Activated CD8-positive, alpha-beta T cell treated with anti-CD3 and anti-CD28 coated beads for 36 hours (primary cell): Measurements from ENCODE around the gene BCCIP. TPM values are rescaled to one million over a fixed set of nuclear protein-coding genes. Genes with fewer than 3 reads are reported as not detected.

Source experiments
- ATAC-seq: fragments of 200-7000 bp; cut with Tn5 transposase; one replicate; pipeline ENCODE4 v1.10.0; 2021; ENCODE audit warnings: mild to moderate bottlenecking, moderate library complexity
- CTCF ChIA-PET: fragments of 350-600 bp; sonication (Branson Sonifier 250); formaldehyde crosslinking; loops from one replicate; lab custom pipeline; 2021; ENCODE audit warnings: antibody characterized with exemption; lab: Charles Lee
- POLR2A ChIA-PET: fragments of 350-600 bp; sonication (Branson Sonifier 250); formaldehyde crosslinking; loops from one replicate; lab custom pipeline; 2021; ENCODE audit warnings: antibody characterized with exemption; lab: Charles Lee
- DNase-seq: peaks from one replicate; pipeline ENCODE4 v3.0.0-alpha.2; 2020
- H3K27ac Mint-ChIP-seq: one replicate; pipeline ENCODE4 v1.8.0; 2021; ENCODE audit warnings: mild to moderate bottlenecking, mixed read lengths
- H3K27me3 Mint-ChIP-seq: one replicate; pipeline ENCODE4 v1.8.0; 2021; ENCODE audit warnings: mixed read lengths
- H3K36me3 Mint-ChIP-seq: one replicate; pipeline ENCODE4 v1.8.0; 2021; ENCODE audit warnings: low read depth, mixed read lengths
- H3K4me1 Mint-ChIP-seq: one replicate; pipeline ENCODE4 v1.8.0; 2021; ENCODE audit warnings: low read depth, mixed read lengths
- H3K4me3 Mint-ChIP-seq: one replicate; pipeline ENCODE4 v1.8.0; 2021; ENCODE audit warnings: mild to moderate bottlenecking, moderate library complexity, mixed read lengths
- H3K9me3 Mint-ChIP-seq: one replicate; pipeline ENCODE4 v1.8.0; 2021; ENCODE audit warnings: mixed read lengths
- CTCF ChIP-seq: fragments of 200-600 bp; IDR thresholded peaks from one replicate; pipeline ENCODE4 v1.8.0; 2022; ENCODE audit warnings: antibody characterized with exemption, mild to moderate bottlenecking
- intact Hi-C: fragments of 100-400 bp; cut with micrococcal nuclease; formaldehyde crosslinking; loops from one replicate; pipeline ENCODE4 v1.10.0; 2022
- total RNA-seq, 2 experiments: library from RNA; stranded (reverse); gene quantifications; one replicate each; pipeline ENCODE4 v1.2.3, GENCODE V29; 2021

Gene BCCIP
- total RNA-seq, 2 experiments from 2014 or later, result 113 to 117 TPM

GRCh38 chr10:125868372-125868975 lies 45.1 kb downstream of the BCCIP start:
- peak; percentile 18 for DNase-seq
- peak; percentile 53 for ATAC-seq
- Mint-ChIP-seq H3K27ac (no peak overlapping the region), H3K36me3 (no peaks in the 10 kb centered on the region), H3K27me3 (no peaks in the 10 kb centered on the region), H3K4me3 (no peak overlapping the region), H3K9me3 (no peaks in the 10 kb centered on the region), H3K4me1 (no peaks in the 10 kb centered on the region)
- ChIA-PET POLR2A (no interaction called here), CTCF (interaction anchor here (1.0 to 3.2 kb wide), 8 partner anchors 8 to 635 kb away, joined by 3 to 21 read pairs (median 4); no protein-coding TSS in a partner anchor)
- intact Hi-C loops, result no loop called here
- peak; percentile 84 for TF ChIP-seq CTCF

GRCh38 chr10:125871338-125871737 lies 48.0 kb downstream of the BCCIP start:
- ChIA-PET CTCF (no interaction called here), POLR2A (no interaction called here)
- Mint-ChIP-seq H3K4me3 (no peak overlapping the region), H3K36me3 (peaks cover 14% of the 10 kb centered on the region), H3K27me3 (no peaks in the 10 kb centered on the region), H3K9me3 (peaks cover 6% of the 10 kb centered on the region), H3K4me1 (no peaks in the 10 kb centered on the region), H3K27ac (no peak overlapping the region)
- TF ChIP-seq CTCF, result no peak
- ATAC-seq (no peak), DNase-seq (no peak)
- intact Hi-C loops, result no loop called here

GRCh38 chr10:125878957-125879835 lies 55.9 kb downstream of the BCCIP start:
- POLR2A ChIA-PET, result no interaction called here
- Mint-ChIP-seq H3K27ac (no peak overlapping the region), H3K27me3 (no peaks in the 10 kb centered on the region), H3K4me3 (no peak overlapping the region), H3K4me1 (no peaks in the 10 kb centered on the region), H3K36me3 (peaks cover 28% of the 10 kb centered on the region), H3K9me3 (peaks cover 12% of the 10 kb centered on the region)
- intact Hi-C loops, result no loop called here
- DNase-seq (no peak), ATAC-seq (no peak)
- no peak for TF ChIP-seq CTCF
- CTCF ChIA-PET, result no interaction called here

- ATAC-seq, result no peak
- TF ChIP-seq CTCF, result no peak
- intact Hi-C loops, result no loop called here
- Mint-ChIP-seq H3K27me3 (no peaks in the 10 kb centered on the region), H3K36me3 (peaks cover 19% of the 10 kb centered on the region), H3K4me3 (no peak overlapping the region), H3K27ac (no peak overlapping the region), H3K9me3 (peaks cover 12% of the 10 kb centered on the region), H3K4me1 (no peaks in the 10 kb centered on the region)
- DNase-seq, result no peak
- CTCF ChIA-PET, result no interaction called here
- POLR2A ChIA-PET, result interaction anchor here (0.7 kb wide), 1 partner anchor 43 kb away, joined by 3 read pairs; no protein-coding TSS in a partner anchor
These were observed 57.4 kb downstream of the BCCIP start for GRCh38 chr10:125880719-125881118.

GRCh38 chr10:125881192-125881591 lies 57.8 kb downstream of the BCCIP start, which contains the start of gene DHX32:
Gene DHX32 (minus strand): TSS chr10:125881292. CDS start chr10:125880824, 468 bp downstream.
- DNase-seq, result no peak
- CTCF ChIA-PET, result interaction anchor here (3.5 kb wide), 1 partner anchor 13 kb away, joined by 21 read pairs; no protein-coding TSS in a partner anchor

More at GRCh38 chr10:125881192-125881591, 57.8 kb downstream of the BCCIP start, which contains the start of gene DHX32:
- Mint-ChIP-seq H3K27ac (no peak within 1 kb of the TSS), H3K4me1 (no peaks in the 10 kb centered on the region), H3K36me3 (peaks cover 15% of the 10 kb centered on the region), H3K9me3 (peaks cover 8% of the 10 kb centered on the region), H3K4me3 (no peak within 1 kb of the TSS), H3K27me3 (no peaks in the 10 kb centered on the region)
- no peak for TF ChIP-seq CTCF
- POLR2A ChIA-PET, result interaction anchor here (0.7 kb wide), 1 partner anchor 43 kb away, joined by 3 read pairs; no protein-coding TSS in a partner anchor
- intact Hi-C loops, result no loop called here
- ATAC-seq, result no peak
